NOMO-1 treated with DMSO at 0.1 percent for 48 hours (cell line): ENCODE data around the gene TRPM1.

Experiments
- DNase-seq: peaks from one replicate; lab custom pipeline; 2025; ENCODE audit not compliant: unreplicated experiment; lab: John Stamatoyannopoulos, UW

TRPM1 gene

GRCh38 chr15:31101262-31102038, at the start of gene TRPM1:
Gene TRPM1 (minus strand): TSS chr15:31101725. CDS start chr15:31081355, 20,370 bp downstream.
- no peak for DNase-seq

DNA sequence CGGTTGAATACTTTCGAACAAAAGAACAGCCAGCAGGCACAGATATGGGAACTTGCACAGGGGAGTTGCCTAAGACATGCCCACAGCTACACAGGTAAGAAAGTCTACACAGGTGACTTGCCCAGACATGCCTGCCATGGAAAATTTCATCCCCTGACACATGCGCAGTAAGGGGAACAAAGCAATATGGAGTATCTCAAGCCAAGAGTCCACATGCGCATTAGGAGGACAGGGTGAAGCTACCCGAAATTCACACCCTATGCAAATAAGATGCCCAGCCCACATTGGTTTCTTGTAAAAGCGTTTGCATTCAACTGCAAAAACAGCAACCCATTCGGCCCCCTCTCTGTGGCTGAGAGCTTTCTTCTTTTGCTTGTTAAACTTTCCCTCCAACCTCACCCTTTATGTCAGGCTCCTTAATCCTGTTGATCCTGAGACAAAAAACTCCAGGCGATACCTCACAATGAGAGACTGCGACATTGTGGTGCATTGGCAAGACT, 49.3 kb upstream of the TRPM1 start:
- DNase-seq, result no peak

GRCh38 chr15:31149987-31150386, 48.5 kb upstream of the TRPM1 start:
- no peak for DNase-seq

DNA sequence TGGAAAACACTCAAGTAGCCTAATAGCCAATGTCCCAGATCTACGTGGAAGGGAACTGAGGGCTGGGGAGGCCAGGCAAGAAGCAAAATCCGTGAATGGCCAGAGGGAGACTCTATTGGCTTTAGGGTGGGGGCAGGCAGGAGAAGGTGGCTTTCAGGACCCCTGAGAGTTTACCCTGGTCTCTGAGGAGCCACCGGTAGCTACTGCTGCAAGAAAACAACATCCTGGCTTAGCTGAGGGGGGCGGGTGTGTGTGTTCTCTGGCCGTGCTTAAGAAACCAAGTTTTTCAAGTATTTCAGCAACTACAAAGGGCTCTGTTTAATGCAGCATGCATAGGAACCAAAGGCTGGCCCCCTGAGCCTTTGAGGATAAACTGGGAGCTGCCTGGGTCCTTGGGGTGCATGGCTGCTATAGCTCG, 47.6 kb upstream of the TRPM1 start:
- DNase-seq, result no peak

DNA sequence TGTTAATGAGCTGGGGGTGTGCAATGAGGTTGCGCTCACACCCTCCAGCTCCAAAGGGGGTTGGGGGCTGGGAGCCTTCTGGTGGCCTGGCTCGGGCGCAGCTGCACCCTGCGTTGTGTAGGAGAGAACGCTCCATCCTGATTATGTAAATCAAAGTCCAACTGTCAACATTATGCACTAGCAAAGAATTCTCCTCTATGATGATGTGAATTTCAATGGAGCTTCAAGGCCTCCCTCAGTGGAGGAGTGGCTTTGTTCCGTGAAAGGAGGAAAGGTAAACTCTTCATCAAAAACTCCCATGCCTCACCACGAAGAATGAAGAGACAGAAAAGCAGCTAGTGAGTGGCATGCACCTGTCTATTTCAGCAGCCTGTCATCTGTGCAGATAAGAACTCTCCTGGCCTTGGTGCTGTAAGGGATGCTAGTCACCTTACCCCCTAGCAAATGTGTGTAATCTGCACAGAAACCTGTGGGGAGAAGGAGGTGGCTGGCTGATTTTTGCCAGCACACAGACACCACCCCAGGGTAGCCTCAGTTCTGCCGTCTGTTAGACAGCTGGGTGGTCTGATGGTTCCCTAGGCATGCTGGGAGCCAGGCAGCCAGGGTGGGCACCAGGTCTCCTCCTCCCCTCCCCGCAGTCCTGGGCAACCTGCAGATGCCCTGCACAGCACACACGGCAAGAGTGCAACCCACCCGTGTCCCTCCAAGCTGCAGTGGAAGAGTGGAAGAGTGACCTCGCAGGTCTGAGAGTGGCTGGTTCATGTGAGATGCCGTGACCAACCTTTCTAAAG, 47.0 kb upstream of the TRPM1 start:
- DNase-seq, result no peak

GRCh38 chr15:31147944-31148296, 46.4 kb upstream of the TRPM1 start:
- DNase-seq, result no peak

GRCh38 chr15:31147456-31147855, 45.9 kb upstream of the TRPM1 start:
- DNase-seq, result no peak

GRCh38 chr15:31145271-31145911, 43.9 kb upstream of the TRPM1 start:
- DNase-seq, result no peak

DNA sequence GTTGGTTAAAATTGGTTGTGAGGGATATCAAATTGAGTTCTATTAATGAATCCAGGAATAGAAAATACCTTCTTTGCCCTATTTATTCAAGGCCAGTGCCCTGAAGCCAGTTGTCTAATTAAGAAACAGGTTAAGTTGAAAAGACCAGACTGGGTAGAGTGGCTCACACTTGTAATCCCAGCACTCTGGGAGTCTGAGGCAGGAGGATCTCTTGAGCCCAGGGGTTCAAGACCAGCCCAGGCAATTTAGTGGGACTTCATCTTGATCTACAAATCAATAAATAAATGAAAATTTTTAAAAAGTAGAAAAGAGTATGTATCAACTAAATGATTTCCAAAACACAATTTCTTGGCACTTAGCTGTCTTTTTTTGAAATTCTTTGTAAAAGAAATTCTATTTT, 40.3 kb upstream of the TRPM1 start:
- DNase-seq, result no peak

GRCh38 chr15:31136607-31137328, 35.2 kb upstream of the TRPM1 start:
- no peak for DNase-seq

- no peak for DNase-seq
These were observed 34.5 kb upstream of the TRPM1 start for GRCh38 chr15:31136016-31136415.

DNA sequence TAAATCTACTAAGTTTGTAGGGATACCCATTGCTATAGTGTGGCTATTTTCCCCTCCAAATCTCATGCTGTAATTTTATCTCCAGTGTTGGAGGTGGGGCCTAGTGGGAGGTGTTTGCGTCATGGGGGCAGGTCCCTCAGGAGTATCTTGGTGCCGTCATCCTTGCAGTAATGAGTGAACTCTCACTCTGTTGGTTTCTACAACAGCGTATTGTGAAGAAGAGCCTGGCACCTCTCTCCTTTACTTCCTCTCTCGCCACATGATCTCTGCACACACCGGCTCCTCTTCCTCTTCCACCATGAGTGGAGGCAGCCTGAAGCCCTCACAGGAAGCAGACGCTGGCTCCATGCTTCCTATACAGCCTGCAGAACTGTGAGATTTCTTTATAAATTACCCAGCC, 34.0 kb upstream of the TRPM1 start:
- no peak for DNase-seq

GRCh38 chr15:31133890-31134289, 32.4 kb upstream of the TRPM1 start:
- DNase-seq, result no peak

GRCh38 chr15:31131853-31132375, 30.4 kb upstream of the TRPM1 start:
- no peak for DNase-seq

- DNase-seq, result no peak
These were observed 29.2 kb upstream of the TRPM1 start for GRCh38 chr15:31130576-31131237.

- no peak for DNase-seq
These were observed 28.3 kb upstream of the TRPM1 start for GRCh38 chr15:31129769-31130303.

DNA sequence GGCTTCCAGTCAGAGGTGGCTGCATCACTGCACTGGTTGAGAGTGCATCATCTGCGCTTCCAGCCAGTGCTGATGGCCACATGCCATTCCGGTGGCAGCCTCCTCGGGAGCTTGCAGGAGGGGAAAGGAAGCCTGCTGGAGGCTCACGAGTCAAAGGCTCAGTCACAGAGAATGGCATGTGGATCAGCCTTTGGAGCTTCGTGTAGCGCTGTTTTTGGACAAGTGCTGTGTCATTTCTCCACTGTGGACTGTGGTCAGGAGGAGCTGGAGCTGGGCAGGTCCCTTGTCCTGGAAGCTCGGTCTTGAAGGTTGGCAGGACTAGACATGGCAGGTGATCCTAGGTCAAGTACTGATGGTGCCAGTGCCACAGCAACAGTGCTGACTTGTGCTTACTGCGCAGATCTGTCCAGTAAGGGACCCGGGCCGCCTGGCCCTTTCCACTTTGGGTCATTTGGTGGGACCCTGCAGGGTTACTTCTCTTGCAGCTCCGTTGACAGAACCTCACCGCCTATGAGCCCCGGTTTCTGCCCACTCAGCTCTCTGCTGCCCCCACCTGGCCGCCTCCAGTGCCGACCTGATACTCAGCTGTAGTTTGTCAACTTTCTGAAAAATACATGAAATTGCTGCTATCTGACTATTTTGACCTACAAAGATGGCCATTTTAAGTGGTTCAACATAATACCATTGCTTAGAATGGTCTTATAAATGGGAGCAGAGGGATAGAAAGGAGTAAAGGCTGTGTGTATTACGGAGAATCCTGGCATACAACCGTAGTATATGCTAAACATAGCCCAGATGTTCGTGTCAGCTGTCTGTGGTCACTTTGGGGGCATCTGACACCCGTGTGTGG, 27.6 kb upstream of the TRPM1 start:
- DNase-seq, result peak; percentile 67

DNA sequence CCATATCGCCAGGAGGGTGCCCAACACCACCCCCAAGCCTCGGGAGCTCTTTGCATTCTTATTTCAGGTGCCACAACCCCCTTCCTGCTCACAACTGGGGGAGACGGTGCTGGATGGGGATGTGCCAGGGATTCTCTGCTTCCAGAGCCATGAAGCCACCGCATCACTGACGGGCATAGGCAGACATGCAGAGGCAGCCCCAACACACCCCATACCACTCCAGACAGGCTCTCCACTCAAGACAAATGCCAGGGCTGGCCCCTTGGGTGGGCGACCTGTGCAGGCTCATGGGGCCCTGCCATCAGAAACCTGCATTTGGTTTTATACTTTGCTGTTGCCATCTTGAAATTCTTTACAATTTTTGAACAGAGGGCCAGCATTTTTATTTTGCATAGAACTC, 27.0 kb upstream of the TRPM1 start:
- no peak for DNase-seq

GRCh38 chr15:31127596-31128261, 26.2 kb upstream of the TRPM1 start:
- DNase-seq, result no peak
